ENCODE measurements around the gene SRSF2. TPM values are rescaled to one million over a fixed set of nuclear protein-coding genes. Genes with fewer than 3 reads are reported as not detected.

Gene SRSF2

DNA sequence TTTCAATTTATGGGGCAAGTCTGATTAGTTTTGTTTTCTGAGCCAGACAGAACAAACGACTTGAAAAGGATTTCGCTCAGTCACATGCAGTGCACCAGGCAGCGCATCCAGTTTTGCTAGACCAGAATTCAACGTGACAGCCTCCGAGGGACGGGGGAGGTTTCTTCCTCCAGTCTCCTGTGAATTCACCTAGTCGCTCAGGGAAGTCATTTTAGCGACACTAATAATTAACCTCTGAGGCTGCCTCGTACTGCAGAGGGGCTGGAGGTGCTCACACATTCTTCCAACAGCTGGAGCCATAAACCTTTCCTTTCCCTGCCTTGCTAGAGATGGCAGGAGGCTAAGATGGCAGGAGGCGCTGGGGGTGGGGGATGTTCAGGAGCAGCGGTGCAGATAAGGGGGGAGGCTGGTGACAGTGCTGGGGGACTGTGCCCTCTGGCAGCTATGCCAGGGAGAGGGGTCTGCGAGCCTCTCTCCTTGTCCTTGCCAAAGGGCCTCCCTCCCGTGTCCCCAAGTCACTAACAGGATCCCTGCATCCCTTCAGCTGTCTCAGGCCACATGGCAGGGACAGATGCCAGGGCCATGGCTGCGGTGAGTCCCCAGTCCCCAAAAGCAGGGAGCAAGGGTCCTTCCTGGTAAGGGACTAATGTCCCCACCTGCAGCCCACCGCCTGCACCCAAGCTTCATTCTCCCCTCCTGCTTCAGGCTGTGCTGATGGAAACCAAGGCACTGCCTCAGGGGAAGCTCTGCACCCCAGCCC lies 50.4 kb downstream of the SRSF2 start:
- DNase-seq, result no peak
- no peak overlapping the region for H2BK15ac ChIP-seq (replicated peaks; ENCODE audit: low read depth)
- H3K18ac ChIP-seq (ENCODE audit: low read length), result no peak overlapping the region
- H3K4ac ChIP-seq (ENCODE audit: low read depth, low read length), result no peak overlapping the region
- H4K8ac ChIP-seq (ENCODE audit: low read depth, low read length), result no peak overlapping the region
- H3K79me1 ChIP-seq (ENCODE audit: low read length), result no peaks in the 10 kb centered on the region
- no CpG with 5 or more reads among the region's 15 CpGs for WGBS (ENCODE audit: extremely low coverage, insufficient coverage, low lambda C conversion rate)
- H3K36me3 ChIP-seq (ENCODE audit: control insufficient read depth, insufficient read depth, low read length), result no peaks in the 10 kb centered on the region
- no peak overlapping the region for H2BK120ac ChIP-seq (ENCODE audit: low read depth, low read length)
- H3K27ac ChIP-seq (ENCODE audit: low read depth, low read length), result no peak overlapping the region
- no peak overlapping the region for H3K23ac ChIP-seq (ENCODE audit: low read length)
- no peak overlapping the region for H3K9ac ChIP-seq (ENCODE audit: low read length)
- H3K27me3 ChIP-seq (ENCODE audit: insufficient read depth, low read length, poor library complexity), result no peaks in the 10 kb centered on the region
- no peaks in the 10 kb centered on the region for H3K79me2 ChIP-seq (ENCODE audit: control insufficient read depth, insufficient read depth, low read length)
- no peak overlapping the region for H3K4me2 ChIP-seq (ENCODE audit: low read length)
- no peaks in the 10 kb centered on the region for H3K4me1 ChIP-seq (ENCODE audit: control insufficient read depth, low read depth, low read length)
- H4K5ac ChIP-seq (ENCODE audit: low read length), result no peak overlapping the region
- H3K56ac ChIP-seq (ENCODE audit: low read length), result no peak overlapping the region
- no peak overlapping the region for H2BK5ac ChIP-seq (ENCODE audit: low read length)
- no peak overlapping the region for H2AK5ac ChIP-seq (ENCODE audit: low read length)
- no peak overlapping the region for H3K4me3 ChIP-seq (ENCODE audit: low read length)

DNA sequence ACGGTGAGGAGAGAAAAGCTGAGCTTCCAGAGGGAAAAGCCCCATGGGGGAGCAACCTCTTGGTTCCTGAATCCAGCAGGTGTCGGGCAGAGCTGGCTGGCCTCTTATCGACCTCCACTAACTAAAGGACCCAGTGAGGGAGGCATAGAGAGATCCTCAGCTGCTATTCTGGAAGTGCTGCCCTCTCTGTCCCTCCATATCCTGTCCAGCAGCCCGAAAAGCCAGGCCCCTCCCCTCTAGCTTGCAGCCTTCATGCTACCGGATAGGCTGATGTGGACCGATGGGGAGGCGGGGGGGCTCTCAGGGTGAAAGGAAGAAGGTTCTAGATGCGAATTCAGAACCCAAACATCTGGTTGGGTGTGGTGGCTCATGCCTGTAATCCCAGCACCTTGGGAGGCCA lies 51.3 kb downstream of the SRSF2 start:
- Histone ChIP-seq H3K27ac (ENCODE audit: low read depth, low read length) (no peak overlapping the region), H3K79me2 (ENCODE audit: control insufficient read depth, insufficient read depth, low read length) (no peaks in the 10 kb centered on the region), H3K4me3 (ENCODE audit: low read length) (no peak overlapping the region), H3K9ac (ENCODE audit: low read length) (no peak overlapping the region), H4K8ac (ENCODE audit: low read depth, low read length) (no peak overlapping the region), H2AK5ac (ENCODE audit: low read length) (no peak overlapping the region), H2BK15ac (replicated peaks; ENCODE audit: low read depth) (no peak overlapping the region), H4K5ac (ENCODE audit: low read length) (no peak overlapping the region), H3K79me1 (ENCODE audit: low read length) (no peaks in the 10 kb centered on the region), H3K4me1 (ENCODE audit: control insufficient read depth, low read depth, low read length) (no peaks in the 10 kb centered on the region), H3K18ac (ENCODE audit: low read length) (no peak overlapping the region), H3K56ac (ENCODE audit: low read length) (no peak overlapping the region), H3K23ac (ENCODE audit: low read length) (no peak overlapping the region), H3K36me3 (ENCODE audit: control insufficient read depth, insufficient read depth, low read length) (no peaks in the 10 kb centered on the region), H2BK5ac (ENCODE audit: low read length) (no peak overlapping the region), H3K4ac (ENCODE audit: low read depth, low read length) (no peak overlapping the region), H3K4me2 (ENCODE audit: low read length) (no peak overlapping the region), H3K27me3 (ENCODE audit: insufficient read depth, low read length, poor library complexity) (no peaks in the 10 kb centered on the region), H2BK120ac (ENCODE audit: low read depth, low read length) (no peak overlapping the region)
- no CpG with 5 or more reads among the region's 8 CpGs for WGBS (ENCODE audit: extremely low coverage, insufficient coverage, low lambda C conversion rate)
- DNase-seq, result no peak

DNA sequence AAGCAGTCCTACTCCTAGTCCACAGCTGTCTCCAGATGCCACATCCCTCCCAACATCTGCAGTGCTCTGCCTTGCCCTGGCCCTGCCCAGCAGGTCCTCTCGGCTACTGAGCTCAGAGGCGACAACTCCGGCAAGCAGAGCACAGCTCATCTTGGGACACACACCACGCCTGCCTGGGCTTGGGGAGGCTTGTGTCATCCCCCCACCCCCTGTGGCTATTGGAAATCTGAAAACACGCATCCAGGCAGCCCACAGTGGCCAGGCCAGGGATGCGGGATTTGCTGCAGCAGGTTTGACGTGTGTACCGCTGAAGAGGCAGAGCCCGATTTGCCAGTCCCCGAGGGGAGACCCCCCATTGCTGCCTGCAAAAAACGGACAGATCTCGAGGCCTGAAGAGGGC lies 51.8 kb downstream of the SRSF2 start:
- no peak overlapping the region for H3K56ac ChIP-seq (ENCODE audit: low read length)
- no CpG with 5 or more reads among the region's 12 CpGs for WGBS (ENCODE audit: extremely low coverage, insufficient coverage, low lambda C conversion rate)
- no peak overlapping the region for H4K8ac ChIP-seq (ENCODE audit: low read depth, low read length)
- no peak overlapping the region for H3K9ac ChIP-seq (ENCODE audit: low read length)
- no peaks in the 10 kb centered on the region for H3K4me1 ChIP-seq (ENCODE audit: control insufficient read depth, low read depth, low read length)
- no peaks in the 10 kb centered on the region for H3K27me3 ChIP-seq (ENCODE audit: insufficient read depth, low read length, poor library complexity)
- no peak overlapping the region for H4K5ac ChIP-seq (ENCODE audit: low read length)
- H2BK5ac ChIP-seq (ENCODE audit: low read length), result no peak overlapping the region
- H3K4me2 ChIP-seq (ENCODE audit: low read length), result no peak overlapping the region
- no peak overlapping the region for H3K23ac ChIP-seq (ENCODE audit: low read length)
- H2BK15ac ChIP-seq (replicated peaks; ENCODE audit: low read depth), result no peak overlapping the region
- H3K36me3 ChIP-seq (ENCODE audit: control insufficient read depth, insufficient read depth, low read length), result no peaks in the 10 kb centered on the region
- H3K18ac ChIP-seq (ENCODE audit: low read length), result no peak overlapping the region
- H3K79me2 ChIP-seq (ENCODE audit: control insufficient read depth, insufficient read depth, low read length), result no peaks in the 10 kb centered on the region
- H3K79me1 ChIP-seq (ENCODE audit: low read length), result no peaks in the 10 kb centered on the region
- no peak overlapping the region for H3K4ac ChIP-seq (ENCODE audit: low read depth, low read length)
- H3K4me3 ChIP-seq (ENCODE audit: low read length), result no peak overlapping the region
- no peak overlapping the region for H3K27ac ChIP-seq (ENCODE audit: low read depth, low read length)
- H2AK5ac ChIP-seq (ENCODE audit: low read length), result no peak overlapping the region
- DNase-seq, result no peak
- no peak overlapping the region for H2BK120ac ChIP-seq (ENCODE audit: low read depth, low read length)

DNA sequence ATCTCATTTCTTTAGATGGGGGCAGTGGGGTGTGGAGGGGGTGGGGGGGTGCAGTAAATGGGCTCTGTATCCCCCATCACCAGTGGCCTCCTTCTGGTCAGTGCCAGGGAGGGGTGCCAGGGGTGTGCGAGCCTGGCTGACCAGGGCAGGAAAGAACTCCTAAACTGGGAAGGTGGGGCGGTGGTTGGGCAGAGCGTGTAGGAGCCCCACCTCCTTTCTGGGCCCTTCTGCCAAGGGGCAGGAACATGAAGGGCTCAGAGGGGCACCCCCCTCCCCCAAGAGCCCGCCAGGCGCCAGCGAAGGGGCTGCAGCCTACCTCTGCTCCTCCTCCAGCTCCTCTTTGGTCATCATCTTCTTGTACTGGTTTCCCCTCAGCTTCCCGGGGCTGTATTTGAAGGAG lies 52.4 kb downstream of the SRSF2 start:
- no peak overlapping the region for H2AK5ac ChIP-seq (ENCODE audit: low read length)
- no peak overlapping the region for H2BK15ac ChIP-seq (replicated peaks; ENCODE audit: low read depth)
- H3K9ac ChIP-seq (ENCODE audit: low read length), result no peak overlapping the region
- no peak overlapping the region for H4K5ac ChIP-seq (ENCODE audit: low read length)
- no peaks in the 10 kb centered on the region for H3K27me3 ChIP-seq (ENCODE audit: insufficient read depth, low read length, poor library complexity)
- no peaks in the 10 kb centered on the region for H3K36me3 ChIP-seq (ENCODE audit: control insufficient read depth, insufficient read depth, low read length)
- H3K18ac ChIP-seq (ENCODE audit: low read length), result no peak overlapping the region
- no peak overlapping the region for H3K4ac ChIP-seq (ENCODE audit: low read depth, low read length)
- H3K4me3 ChIP-seq (ENCODE audit: low read length), result no peak overlapping the region
- H3K79me1 ChIP-seq (ENCODE audit: low read length), result no peaks in the 10 kb centered on the region
- no peak overlapping the region for H3K27ac ChIP-seq (ENCODE audit: low read depth, low read length)
- no peak for DNase-seq
- no peaks in the 10 kb centered on the region for H3K4me1 ChIP-seq (ENCODE audit: control insufficient read depth, low read depth, low read length)
- no peak overlapping the region for H4K8ac ChIP-seq (ENCODE audit: low read depth, low read length)
- no peak overlapping the region for H3K23ac ChIP-seq (ENCODE audit: low read length)
- H3K4me2 ChIP-seq (ENCODE audit: low read length), result no peak overlapping the region
- H3K56ac ChIP-seq (ENCODE audit: low read length), result no peak overlapping the region
- no peaks in the 10 kb centered on the region for H3K79me2 ChIP-seq (ENCODE audit: control insufficient read depth, insufficient read depth, low read length)
- no peak overlapping the region for H2BK120ac ChIP-seq (ENCODE audit: low read depth, low read length)
- H2BK5ac ChIP-seq (ENCODE audit: low read length), result no peak overlapping the region
- WGBS (ENCODE audit: extremely low coverage, insufficient coverage, low lambda C conversion rate), result no CpG with 5 or more reads among the region's 7 CpGs

Small RNA genes within 50 kb of the gene (small RNA-seq; reads per million reads assigned to genes)
- not detected for gene AC005837.3 (ENCODE audit: insufficient read depth)
- gene RF02271 (ENCODE audit: insufficient read depth), result not detected
- gene RNU6-97P (ENCODE audit: insufficient read depth), result not detected
- not detected for gene RNY4P36 (ENCODE audit: insufficient read depth)

Data from mesendoderm (in vitro differentiated cells).